Measurements from ENCODE around the gene ADAM11.

Gene ADAM11

GRCh38 chr17:44766409-44767038, 7.7 kb downstream of the ADAM11 start:
- H3K4me3 ChIP-seq (ENCODE audit: low read depth in 1 of 5, low read length in 5 of 5) = no peak overlapping the region
- H3K4me1 ChIP-seq (ENCODE audit: control insufficient read depth in 5 of 5, insufficient read depth in 5 of 5, low read length in 5 of 5) = no peaks in the 10 kb centered on the region
- H3K36me3 ChIP-seq (ENCODE audit: control insufficient read depth in 5 of 5, insufficient read depth in 5 of 5, low read length in 5 of 5) = no peaks in the 10 kb centered on the region
- H3K27me3 ChIP-seq (ENCODE audit: control insufficient read depth in 5 of 5, insufficient read depth in 4 of 5, low read length in 5 of 5) = peaks cover 3 to 15% (median 11%) of the 10 kb centered on the region in 5 donors
- no peaks in the 10 kb centered on the region for H3K9me3 ChIP-seq (ENCODE audit: control insufficient read depth in 5 of 5, low read length in 5 of 5)
- no peak overlapping the region for H3K9ac ChIP-seq (ENCODE audit: low read length in 5 of 5)
- no peak overlapping the region for H3K27ac ChIP-seq (ENCODE audit: low read depth, low read length)

DNA sequence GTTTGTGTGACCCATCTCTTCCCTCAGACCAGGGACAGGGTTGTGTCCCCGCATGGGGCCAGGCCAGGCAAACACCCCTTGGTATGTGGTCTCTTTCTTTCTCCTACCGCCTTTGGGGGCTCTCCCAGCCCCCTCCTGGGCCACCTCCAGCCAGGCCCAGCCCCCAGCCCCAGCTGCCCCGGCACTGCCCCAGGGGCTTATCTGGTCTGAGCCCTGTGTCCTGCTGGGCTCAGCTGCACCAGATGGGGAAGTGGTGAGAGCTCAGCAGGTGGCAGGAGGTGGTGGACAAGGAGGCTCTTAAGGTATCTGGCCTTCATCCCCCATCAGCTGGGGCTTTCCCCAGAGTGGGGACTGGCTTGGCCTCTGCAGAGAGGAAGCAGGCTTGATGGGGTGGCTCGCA, 8.7 kb downstream of the ADAM11 start:
- no peaks in the 10 kb centered on the region for H3K9me3 ChIP-seq (ENCODE audit: control insufficient read depth in 5 of 5, low read length in 5 of 5)
- no peak overlapping the region for H3K27ac ChIP-seq (ENCODE audit: low read depth, low read length)
- H3K27me3 ChIP-seq (ENCODE audit: control insufficient read depth in 5 of 5, insufficient read depth in 4 of 5, low read length in 5 of 5) = peaks cover 9 to 17% (median 16%) of the 10 kb centered on the region in 5 donors
- no peaks in the 10 kb centered on the region for H3K36me3 ChIP-seq (ENCODE audit: control insufficient read depth in 5 of 5, insufficient read depth in 5 of 5, low read length in 5 of 5)
- no peaks in the 10 kb centered on the region for H3K4me1 ChIP-seq (ENCODE audit: control insufficient read depth in 5 of 5, insufficient read depth in 5 of 5, low read length in 5 of 5)
- no peak overlapping the region for H3K4me3 ChIP-seq (ENCODE audit: low read depth in 1 of 5, low read length in 5 of 5)
- H3K9ac ChIP-seq (ENCODE audit: low read length in 5 of 5) = no peak overlapping the region

DNA sequence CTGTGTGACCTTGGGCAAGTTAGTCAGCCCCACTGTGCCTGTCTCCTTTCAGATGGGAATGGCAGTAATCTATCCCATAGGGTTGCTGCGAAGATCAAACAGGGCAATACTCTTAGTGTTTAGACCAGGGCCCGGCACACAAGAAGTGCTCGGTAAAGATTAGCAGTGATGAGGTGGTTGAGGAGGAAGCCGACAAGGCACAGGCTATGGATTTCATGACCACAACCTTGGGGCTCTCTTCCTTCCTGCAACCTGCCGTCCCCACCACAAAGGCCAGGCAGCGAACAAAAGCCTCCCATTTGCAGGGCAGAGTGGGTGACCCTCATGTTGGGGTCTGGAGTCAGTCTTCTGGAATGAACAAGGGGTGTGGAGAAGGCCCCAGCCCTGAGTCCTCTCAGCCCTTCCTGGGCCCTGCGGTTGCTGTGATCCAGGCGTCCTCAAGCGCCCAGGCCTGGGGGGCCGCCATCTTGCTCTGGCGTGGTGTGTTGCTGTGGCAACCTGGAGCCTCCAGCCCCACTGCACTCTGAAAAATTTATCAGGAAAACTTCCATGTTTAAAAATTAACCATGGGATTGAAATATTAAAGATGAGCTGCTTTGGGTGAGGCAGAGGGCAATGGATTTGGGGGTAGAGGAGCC, 9.8 kb downstream of the ADAM11 start:
- Histone ChIP-seq H3K36me3 (ENCODE audit: control insufficient read depth in 5 of 5, insufficient read depth in 5 of 5, low read length in 5 of 5) (no peaks in the 10 kb centered on the region), H3K27ac (ENCODE audit: low read depth, low read length) (no peak overlapping the region), H3K9ac (ENCODE audit: low read length in 5 of 5) (no peak overlapping the region), H3K9me3 (ENCODE audit: control insufficient read depth in 5 of 5, low read length in 5 of 5) (no peaks in the 10 kb centered on the region), H3K4me3 (ENCODE audit: low read depth in 1 of 5, low read length in 5 of 5) (no peak overlapping the region), H3K4me1 (ENCODE audit: control insufficient read depth in 5 of 5, insufficient read depth in 5 of 5, low read length in 5 of 5) (no peaks in the 10 kb centered on the region), H3K27me3 (ENCODE audit: control insufficient read depth in 5 of 5, insufficient read depth in 4 of 5, low read length in 5 of 5) (peaks cover 19 to 28% (median 23%) of the 10 kb centered on the region in 5 donors)

DNA sequence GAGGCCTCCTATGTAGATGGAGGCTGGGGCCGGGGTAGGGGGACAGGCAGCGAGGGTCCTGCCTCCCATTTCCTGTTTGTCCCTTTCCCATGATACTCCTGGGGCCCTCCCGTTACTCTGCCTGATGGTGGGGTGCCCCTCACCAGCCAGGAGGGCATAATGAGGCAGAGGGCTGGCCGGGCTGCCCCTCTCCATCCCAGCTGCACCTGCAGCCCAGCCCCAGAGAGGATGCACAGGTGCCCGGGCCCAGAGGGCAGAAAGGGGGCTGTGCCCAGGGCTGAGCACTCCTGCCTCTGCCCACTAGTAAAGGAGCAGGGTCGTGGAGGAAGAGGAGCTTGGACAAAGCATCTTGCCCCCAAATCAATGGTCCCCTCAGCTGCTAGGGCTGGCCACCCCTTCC, 10.4 kb downstream of the ADAM11 start:
- no peak overlapping the region for H3K4me3 ChIP-seq (ENCODE audit: low read depth in 1 of 5, low read length in 5 of 5)
- H3K27ac ChIP-seq (ENCODE audit: low read depth, low read length) = no peak overlapping the region
- H3K9me3 ChIP-seq (ENCODE audit: control insufficient read depth in 5 of 5, low read length in 5 of 5) = no peaks in the 10 kb centered on the region
- H3K4me1 ChIP-seq (ENCODE audit: control insufficient read depth in 5 of 5, insufficient read depth in 5 of 5, low read length in 5 of 5) = no peaks in the 10 kb centered on the region
- H3K9ac ChIP-seq (ENCODE audit: low read length in 5 of 5) = no peak overlapping the region
- H3K27me3 ChIP-seq (ENCODE audit: control insufficient read depth in 5 of 5, insufficient read depth in 4 of 5, low read length in 5 of 5) = peaks cover 19 to 28% (median 22%) of the 10 kb centered on the region in 5 donors
- H3K36me3 ChIP-seq (ENCODE audit: control insufficient read depth in 5 of 5, insufficient read depth in 5 of 5, low read length in 5 of 5) = no peaks in the 10 kb centered on the region

GRCh38 chr17:44769647-44770084, 10.9 kb downstream of the ADAM11 start:
- no peak overlapping the region for H3K9ac ChIP-seq (ENCODE audit: low read length in 5 of 5)
- peaks cover 19 to 28% (median 23%) of the 10 kb centered on the region in 5 donors for H3K27me3 ChIP-seq (ENCODE audit: control insufficient read depth in 5 of 5, insufficient read depth in 4 of 5, low read length in 5 of 5)
- H3K4me3 ChIP-seq (ENCODE audit: low read depth in 1 of 5, low read length in 5 of 5) = no peak overlapping the region
- peaks cover 0 to 2% (median 0%) of the 10 kb centered on the region in 5 donors for H3K4me1 ChIP-seq (ENCODE audit: control insufficient read depth in 5 of 5, insufficient read depth in 5 of 5, low read length in 5 of 5)
- H3K27ac ChIP-seq (ENCODE audit: low read depth, low read length) = no peak overlapping the region
- H3K36me3 ChIP-seq (ENCODE audit: control insufficient read depth in 5 of 5, insufficient read depth in 5 of 5, low read length in 5 of 5) = no peaks in the 10 kb centered on the region
- H3K9me3 ChIP-seq (ENCODE audit: control insufficient read depth in 5 of 5, low read length in 5 of 5) = no peaks in the 10 kb centered on the region

DNA sequence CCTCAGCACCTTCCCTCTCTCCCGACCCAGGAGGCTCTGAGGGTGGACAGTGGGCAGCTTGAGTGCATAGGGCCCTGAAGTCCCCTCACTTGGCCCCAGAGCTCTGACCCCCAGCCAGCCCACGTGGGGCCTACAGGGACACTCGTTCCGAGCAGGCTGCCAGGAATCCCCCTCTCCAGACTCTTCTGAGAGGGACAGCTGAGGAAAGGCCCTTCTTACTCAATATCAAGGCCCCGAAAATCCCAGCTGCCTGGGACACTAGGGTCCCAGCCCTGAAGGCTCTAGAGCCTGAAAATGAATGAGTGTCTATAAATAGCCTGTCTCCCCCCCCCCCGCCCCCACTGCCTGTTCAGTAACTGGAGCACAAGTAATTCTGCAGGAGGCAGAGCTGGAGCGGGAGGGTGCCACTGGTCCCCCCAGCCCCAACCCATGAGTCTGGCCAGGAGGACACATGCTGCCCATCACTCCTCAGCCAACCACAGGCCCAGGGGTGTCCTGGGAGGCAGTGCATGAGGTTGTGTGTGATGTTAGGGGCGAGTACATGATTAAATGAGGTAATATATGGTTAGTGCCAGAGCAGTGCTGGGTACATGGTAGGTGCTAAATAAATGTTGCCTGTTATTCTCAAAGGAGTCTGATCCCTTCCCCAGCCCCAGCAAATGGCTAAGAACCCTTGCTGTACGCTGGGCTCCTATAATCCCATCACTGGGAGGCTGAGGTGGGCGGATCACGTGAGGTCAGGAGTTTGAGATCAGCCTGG, 11.6 kb downstream of the ADAM11 start:
- Histone ChIP-seq H3K9me3 (ENCODE audit: control insufficient read depth in 5 of 5, low read length in 5 of 5) (no peaks in the 10 kb centered on the region), H3K4me1 (ENCODE audit: control insufficient read depth in 5 of 5, insufficient read depth in 5 of 5, low read length in 5 of 5) (peaks cover 0 to 8% (median 5%) of the 10 kb centered on the region in 5 donors), H3K9ac (ENCODE audit: low read length in 5 of 5) (no peak overlapping the region), H3K27ac (ENCODE audit: low read depth, low read length) (no peak overlapping the region), H3K27me3 (ENCODE audit: control insufficient read depth in 5 of 5, insufficient read depth in 4 of 5, low read length in 5 of 5) (peaks cover 19 to 28% (median 23%) of the 10 kb centered on the region in 5 donors), H3K36me3 (ENCODE audit: control insufficient read depth in 5 of 5, insufficient read depth in 5 of 5, low read length in 5 of 5) (no peaks in the 10 kb centered on the region), H3K4me3 (ENCODE audit: low read depth in 1 of 5, low read length in 5 of 5) (no peak overlapping the region)

- H3K27me3 ChIP-seq (ENCODE audit: control insufficient read depth in 5 of 5, insufficient read depth in 4 of 5, low read length in 5 of 5) = peaks cover 17 to 26% (median 20%) of the 10 kb centered on the region in 5 donors
Observed at GRCh38 chr17:44772308-44773045, 13.7 kb downstream of the ADAM11 start.

DNA sequence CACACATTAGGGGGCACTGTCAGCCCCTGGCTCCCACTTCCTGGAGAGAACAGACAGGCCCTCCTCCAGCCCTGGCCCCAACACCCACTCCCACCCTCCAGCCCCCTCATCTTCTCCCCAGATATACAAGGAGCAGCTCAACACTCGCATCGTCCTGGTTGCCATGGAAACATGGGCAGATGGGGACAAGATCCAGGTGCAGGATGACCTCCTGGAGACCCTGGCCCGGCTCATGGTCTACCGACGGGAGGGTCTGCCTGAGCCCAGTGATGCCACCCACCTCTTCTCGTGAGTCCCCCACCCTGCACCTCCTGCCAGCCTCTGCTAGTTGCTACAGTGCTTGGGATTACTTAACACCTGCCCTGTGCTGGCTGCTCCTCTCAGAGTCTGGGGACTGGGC, 14.4 kb downstream of the ADAM11 start:
- H3K27me3 ChIP-seq (ENCODE audit: control insufficient read depth in 5 of 5, insufficient read depth in 4 of 5, low read length in 5 of 5) = peaks cover 17 to 24% (median 19%) of the 10 kb centered on the region in 5 donors
- no peak overlapping the region for H3K27ac ChIP-seq (ENCODE audit: low read depth, low read length)
- H3K36me3 ChIP-seq (ENCODE audit: control insufficient read depth in 5 of 5, insufficient read depth in 5 of 5, low read length in 5 of 5) = no peaks in the 10 kb centered on the region
- peaks cover 0 to 21% (median 14%) of the 10 kb centered on the region in 5 donors for H3K4me1 ChIP-seq (ENCODE audit: control insufficient read depth in 5 of 5, insufficient read depth in 5 of 5, low read length in 5 of 5)
- H3K9me3 ChIP-seq (ENCODE audit: control insufficient read depth in 5 of 5, low read length in 5 of 5) = no peaks in the 10 kb centered on the region
- no peak overlapping the region for H3K9ac ChIP-seq (ENCODE audit: low read length in 5 of 5)
- H3K4me3 ChIP-seq (ENCODE audit: low read depth in 1 of 5, low read length in 5 of 5) = no peak overlapping the region

More at GRCh38 chr17:44772308-44773045, 13.7 kb downstream of the ADAM11 start:
- no peaks in the 10 kb centered on the region for H3K9me3 ChIP-seq (ENCODE audit: control insufficient read depth in 5 of 5, low read length in 5 of 5)
- H3K27ac ChIP-seq (ENCODE audit: low read depth, low read length) = no peak overlapping the region
- no peaks in the 10 kb centered on the region for H3K36me3 ChIP-seq (ENCODE audit: control insufficient read depth in 5 of 5, insufficient read depth in 5 of 5, low read length in 5 of 5)
- H3K9ac ChIP-seq (ENCODE audit: low read length in 5 of 5) = no peak overlapping the region
- peaks cover 0 to 21% (median 14%) of the 10 kb centered on the region in 5 donors for H3K4me1 ChIP-seq (ENCODE audit: control insufficient read depth in 5 of 5, insufficient read depth in 5 of 5, low read length in 5 of 5)
- H3K4me3 ChIP-seq (ENCODE audit: low read depth in 1 of 5, low read length in 5 of 5) = no peak overlapping the region

- Histone ChIP-seq H3K36me3 (ENCODE audit: control insufficient read depth in 5 of 5, insufficient read depth in 5 of 5, low read length in 5 of 5) (no peaks in the 10 kb centered on the region), H3K27ac (ENCODE audit: low read depth, low read length) (no peak overlapping the region), H3K27me3 (ENCODE audit: control insufficient read depth in 5 of 5, insufficient read depth in 4 of 5, low read length in 5 of 5) (peaks cover 14 to 26% (median 19%) of the 10 kb centered on the region in 5 donors), H3K4me1 (ENCODE audit: control insufficient read depth in 5 of 5, insufficient read depth in 5 of 5, low read length in 5 of 5) (peaks cover 0 to 29% (median 19%) of the 10 kb centered on the region in 5 donors), H3K9me3 (ENCODE audit: control insufficient read depth in 5 of 5, low read length in 5 of 5) (no peaks in the 10 kb centered on the region), H3K9ac (ENCODE audit: low read length in 5 of 5) (peak overlapping the region in 1 of 5 donors; percentile 43), H3K4me3 (ENCODE audit: low read depth in 1 of 5, low read length in 5 of 5) (peak overlapping the region in 4 of 5 donors; percentile 59 to 79 (median 70))
Observed at GRCh38 chr17:44774271-44775135, 15.7 kb downstream of the ADAM11 start.
